Mesothelial cell of epicardium (in vitro differentiated cells): ENCODE data around the gene LEMD2. TPM values are rescaled to one million over a fixed set of nuclear protein-coding genes. Genes with fewer than 3 reads are reported as not detected.

Source experiments
- DNase-seq, 2 experiments: peaks; one replicate each; pipeline ENCODE4 v3.0.0; 2021; ENCODE audit warnings: low spot score in 2 of 2; ENCODE audit not compliant: unreplicated experiment in 2 of 2
- H3K27ac Mint-ChIP-seq: 2 replicates; pipeline ENCODE4 v1.8.0; 2021; ENCODE audit warnings: mixed read lengths
- H3K27me3 Mint-ChIP-seq: 2 replicates; pipeline ENCODE4 v1.8.0; 2021; ENCODE audit warnings: low read depth, mixed read lengths
- H3K36me3 Mint-ChIP-seq: 2 replicates; pipeline ENCODE4 v1.8.0; 2021; ENCODE audit warnings: mixed read lengths
- H3K4me1 Mint-ChIP-seq: 2 replicates; pipeline ENCODE4 v1.8.0; 2021; ENCODE audit warnings: mixed read lengths
- H3K4me3 Mint-ChIP-seq: 2 replicates; pipeline ENCODE4 v1.8.0; 2021; ENCODE audit warnings: mild to moderate bottlenecking, moderate library complexity, mixed read lengths
- H3K9me3 Mint-ChIP-seq: 2 replicates; pipeline ENCODE4 v1.8.0; 2021; ENCODE audit warnings: mixed read lengths
- CTCF ChIP-seq: fragments of 200-600 bp; sonication (generic); IDR thresholded peaks from one replicate; pipeline ENCODE4 v1.5.0; 2021; ENCODE audit warnings: antibody characterized with exemption; ENCODE audit not compliant: unreplicated experiment
- total RNA-seq: library from RNA; stranded (reverse); gene quantifications from 3 replicates; pipeline ENCODE4 v1.2.1, GENCODE V29; 2021

Gene LEMD2
- total RNA-seq, 1 donor from 2014 or later, result 85.3 TPM

GRCh38 chr6:33772902-33773472, 15.9 kb downstream of the LEMD2 start:
- Mint-ChIP-seq H3K4me1 (peaks cover 36% of the 10 kb centered on the region), H3K36me3 (peaks cover 30% of the 10 kb centered on the region), H3K9me3 (no peaks in the 10 kb centered on the region), H3K4me3 (no peak overlapping the region), H3K27ac (peak overlapping the region; percentile 56), H3K27me3 (peaks cover 2% of the 10 kb centered on the region)
- DNase-seq, result no peak
- TF ChIP-seq CTCF, result no peak

- TF ChIP-seq CTCF, result no peak
- peak overlapping the region; percentile 67 for H3K27ac Mint-ChIP-seq
- no peak for DNase-seq
- no peaks in the 10 kb centered on the region for H3K9me3 Mint-ChIP-seq
- H3K4me1 Mint-ChIP-seq, result peaks cover 36% of the 10 kb centered on the region
- peaks cover 25% of the 10 kb centered on the region for H3K36me3 Mint-ChIP-seq
- peaks cover 3% of the 10 kb centered on the region for H3K27me3 Mint-ChIP-seq
- H3K4me3 Mint-ChIP-seq, result no peak overlapping the region
These were observed 16.7 kb downstream of the LEMD2 start for GRCh38 chr6:33772082-33772830.

GRCh38 chr6:33771146-33772081, 17.5 kb downstream of the LEMD2 start:
- peak; percentile 67 to 87 for DNase-seq
- Mint-ChIP-seq H3K27ac (peak overlapping the region; percentile 94), H3K9me3 (no peaks in the 10 kb centered on the region), H3K4me3 (peak overlapping the region; percentile 28), H3K36me3 (peaks cover 21% of the 10 kb centered on the region), H3K27me3 (peaks cover 5% of the 10 kb centered on the region), H3K4me1 (peaks cover 36% of the 10 kb centered on the region)
- TF ChIP-seq CTCF, result peak; percentile 94

- Mint-ChIP-seq H3K4me1 (peaks cover 36% of the 10 kb centered on the region), H3K4me3 (no peak overlapping the region), H3K36me3 (peaks cover 15% of the 10 kb centered on the region), H3K27me3 (peaks cover 5% of the 10 kb centered on the region), H3K9me3 (no peaks in the 10 kb centered on the region), H3K27ac (peak overlapping the region; percentile 94)
- DNase-seq, result no peak
- no peak for TF ChIP-seq CTCF
These were observed 18.1 kb downstream of the LEMD2 start for GRCh38 chr6:33770833-33771145.

- no peak overlapping the region for H3K4me3 Mint-ChIP-seq
- peaks cover 5% of the 10 kb centered on the region for H3K27me3 Mint-ChIP-seq
- H3K4me1 Mint-ChIP-seq, result peaks cover 36% of the 10 kb centered on the region
- peaks cover 12% of the 10 kb centered on the region for H3K36me3 Mint-ChIP-seq
- no peak for DNase-seq
- H3K9me3 Mint-ChIP-seq, result no peaks in the 10 kb centered on the region
- H3K27ac Mint-ChIP-seq, result peak overlapping the region; percentile 41
- TF ChIP-seq CTCF, result no peak
These were observed 18.7 kb downstream of the LEMD2 start for GRCh38 chr6:33770124-33770832.
